Spleen (tissue), 7 donors: ENCODE data around the gene TCP10L.

Experiments used
- CTCF ChIP-seq, 11 experiments: fragments of 200-600 bp in 7 of 11; fragments of 450-650 bp in 4 of 11; sonication (generic) in 4 of 11; IDR thresholded peaks in 8 of 11; conservative IDR thresholded peaks in 3 of 11; 1 replicate in 7 of 11; 2 replicates in 4 of 11; pipeline versions ENCODE4 v1.4.0 to v1.8.0; 2016 to 2021; ENCODE audit warnings: antibody characterized with exemption in 11 of 11, inconsistent platforms in 4 of 11, mild to moderate bottlenecking in 1 of 11
- POLR2A ChIP-seq, 3 donors: fragments of 450-650 bp; IDR thresholded peaks; one replicate each; pipeline ENCODE4 v1.5.1; 2017; ENCODE audit warnings: antibody characterized with exemption in 3 of 3, mild to moderate bottlenecking in 1 of 3
- POLR2AphosphoS5 ChIP-seq, 3 donors: sonication (generic); formaldehyde crosslinking; IDR thresholded peaks; one replicate each; pipeline ENCODE4 v1.5.1; 2017; ENCODE audit warnings: antibody characterized with exemption in 3 of 3
- donor health status: DM: no; HTN: no; CAD: no; lungs with moderate emphysema.
- donor health status: DM: no; HTN: no; CAD: no.
- donor health status: DM: no; HTN: no; CAD: no.

GRCh38 chr21:32569261-32570230, 15.8 kb downstream of the TCP10L start:
- TF ChIP-seq CTCF (IDR thresholded peaks at IDR 0.05 in 8 of 11, conservative IDR thresholded peaks at IDR 0.05 in 3 of 11): peak; percentile 41 to 86 (median 72)
- TF ChIP-seq POLR2A (IDR thresholded peaks at IDR 0.05): no peak
- TF ChIP-seq POLR2AphosphoS5 (IDR thresholded peaks at IDR 0.05): peak; percentile 46 to 77 (median 71)
